PFSK-1 (cell line): Measurements from ENCODE around the gene ALG5.

Experiments
- FOXP2 ChIP-seq: optimal IDR thresholded peaks from 2 replicates; pipeline ENCODE3; 2011; ENCODE audit warnings: borderline replicate concordance, control low read depth, inconsistent platforms; ENCODE audit not compliant: insufficient read depth; ENCODE audit errors: extremely low read length, extremely low read depth
- POLR2AphosphoS5 ChIP-seq: IDR thresholded peaks from 2 replicates; pipeline ENCODE4 v1.6.1; 2012; ENCODE audit warnings: low read depth, mild to moderate bottlenecking, control low read depth, low read length, moderate library complexity
- REST ChIP-seq, 2 experiments: IDR thresholded peaks; 2 replicates each; pipeline versions ENCODE4 v1.6.1 to v1.8.0; 2011 to 2012; ENCODE audit warnings: low read depth in 2 of 2, low read length in 2 of 2, control low read depth in 1 of 2, inconsistent platforms in 1 of 2, mild to moderate bottlenecking in 1 of 2, moderate library complexity in 1 of 2; ENCODE audit not compliant: insufficient read depth in 1 of 2
- SIN3A ChIP-seq: IDR thresholded peaks from 2 replicates; pipeline ENCODE4 v1.6.1; 2012; ENCODE audit warnings: mild to moderate bottlenecking, low read length, moderate library complexity, borderline replicate concordance; ENCODE audit not compliant: insufficient read depth
- TAF1 ChIP-seq: IDR thresholded peaks from 2 replicates; pipeline ENCODE4 v1.6.1; 2012; ENCODE audit warnings: low read length, control low read depth, borderline replicate concordance; ENCODE audit not compliant: insufficient read depth

ALG5 gene

DNA sequence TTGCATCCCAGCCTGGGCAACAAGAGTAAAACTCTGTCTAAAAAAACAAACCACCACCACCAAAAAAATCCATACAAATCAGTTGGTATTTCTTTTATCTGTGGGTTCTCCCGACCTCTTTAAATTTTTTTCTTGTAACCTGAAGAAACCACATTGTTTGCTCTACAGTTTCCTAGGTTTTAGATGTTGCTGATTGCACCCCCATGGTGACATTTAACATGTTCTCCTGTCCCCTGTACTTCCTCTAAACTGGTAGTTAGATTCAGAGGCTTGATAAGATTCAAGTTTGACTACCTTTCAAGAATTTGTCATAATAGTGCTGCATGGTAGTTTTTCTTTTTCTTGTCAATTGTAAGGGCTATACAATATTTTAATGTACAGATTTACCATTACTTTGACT, 24.0 kb downstream of the ALG5 start:
- TF ChIP-seq REST (IDR thresholded peaks at IDR 0.05; ENCODE audit: insufficient read depth in 1 of 2, low read depth in 2 of 2, low read length in 2 of 2) (no peak), FOXP2 (no peak), POLR2AphosphoS5 (no peak), TAF1 (no peak), SIN3A (no peak)

DNA sequence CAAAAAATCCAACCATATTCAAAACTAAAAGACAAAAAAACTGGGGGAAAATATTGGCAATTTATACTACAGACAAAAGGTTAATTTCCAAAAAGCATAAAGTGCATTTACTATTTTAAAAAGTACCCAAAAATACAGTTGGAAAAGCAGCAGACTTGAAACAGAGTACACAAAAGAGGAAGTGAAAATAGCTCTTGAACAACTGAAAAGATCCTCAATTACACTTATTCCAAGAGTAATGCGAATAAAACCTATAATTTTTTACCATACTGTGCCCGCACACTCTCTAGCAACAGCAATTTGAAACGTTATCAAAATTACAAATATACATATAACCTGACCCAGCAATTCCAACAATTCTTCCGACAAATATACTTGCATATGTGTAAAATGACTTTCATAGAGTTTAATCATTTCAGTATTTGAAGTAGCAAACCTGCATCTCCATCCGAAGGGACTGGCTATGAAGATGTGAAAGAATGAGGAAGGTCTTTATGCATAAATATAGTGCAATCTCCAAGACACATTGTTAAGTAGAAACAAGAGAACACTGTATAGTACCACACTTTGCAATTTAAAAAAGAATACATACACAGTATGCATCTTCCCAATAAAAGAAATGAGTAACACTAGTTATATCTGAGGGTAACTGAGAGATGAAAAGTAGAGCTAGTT, 25.4 kb downstream of the ALG5 start:
- no peak for TF ChIP-seq REST (IDR thresholded peaks at IDR 0.05; ENCODE audit: insufficient read depth in 1 of 2, low read depth in 2 of 2, low read length in 2 of 2)
- no peak for TF ChIP-seq TAF1
- no peak for TF ChIP-seq FOXP2
- no peak for TF ChIP-seq SIN3A
- TF ChIP-seq POLR2AphosphoS5 = no peak

GRCh38 chr13:36973009-36973408, 26.1 kb downstream of the ALG5 start:
- TF ChIP-seq POLR2AphosphoS5 = no peak
- TF ChIP-seq TAF1 = no peak

- TF ChIP-seq TAF1 = no peak
- no peak for TF ChIP-seq SIN3A
- TF ChIP-seq REST (IDR thresholded peaks at IDR 0.05; ENCODE audit: insufficient read depth in 1 of 2, low read depth in 2 of 2, low read length in 2 of 2) = no peak
- no peak for TF ChIP-seq FOXP2
- TF ChIP-seq POLR2AphosphoS5 = no peak
These were observed 32.7 kb downstream of the ALG5 start for GRCh38 chr13:36966404-36966803.

DNA sequence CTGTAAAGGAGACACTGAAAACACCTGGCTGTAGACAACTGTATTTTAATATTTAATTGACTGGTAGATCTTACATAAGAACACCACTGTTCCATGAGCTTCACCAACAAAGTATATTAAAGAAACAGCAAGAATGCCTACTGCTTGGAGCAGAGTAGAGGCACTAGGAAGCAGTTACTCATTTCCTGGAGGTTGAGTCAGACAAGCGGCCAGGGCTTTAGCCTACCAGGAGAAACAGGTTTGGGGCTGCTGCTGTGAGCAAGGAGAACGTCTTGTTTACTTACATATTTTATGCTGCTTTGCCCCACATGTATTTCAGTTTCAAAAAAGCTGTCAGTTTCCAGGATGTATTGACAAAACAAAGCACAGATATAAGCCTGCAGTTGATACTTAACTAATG, 33.4 kb downstream of the ALG5 start:
- TF ChIP-seq FOXP2 (no peak), TAF1 (no peak), SIN3A (no peak), REST (IDR thresholded peaks at IDR 0.05; ENCODE audit: insufficient read depth in 1 of 2, low read depth in 2 of 2, low read length in 2 of 2) (no peak), POLR2AphosphoS5 (no peak)
